Motor neuron (in vitro differentiated cells): ENCODE results near the gene CBX2. TPM values are rescaled to one million over a fixed set of nuclear protein-coding genes. Genes with fewer than 3 reads are reported as not detected.
A peak's percentile ranks its signal among the peaks of the same experiment; 100 is the strongest.

ENCODE experiments used
- ATAC-seq, 8 experiments: fragments of 200-7000 bp; cut with Tn5 transposase; replicated peaks in 6 of 8; 2 replicates each; pipeline ENCODE4 v1.8.0; 2021; ENCODE audit warnings: mild to moderate bottlenecking in 8 of 8, moderate library complexity in 8 of 8
- H3K27ac ChIP-seq, 2 donors: fragments of 250-450 bp; sonication (Bioruptor Pico); 2 replicates each; pipeline ENCODE4 v1.9.0; 2021; ENCODE audit warnings: antibody characterized with exemption in 2 of 2, mild to moderate bottlenecking in 2 of 2, moderate library complexity in 1 of 2
- H3K4me1 ChIP-seq, 2 donors: fragments of 250-450 bp; sonication (Bioruptor Pico); replicated peaks in 1 of 2; 2 replicates each; pipeline ENCODE4 v1.6.1; 2021; ENCODE audit warnings: antibody characterized with exemption in 2 of 2, mild to moderate bottlenecking in 2 of 2, moderate library complexity in 1 of 2
- H3K4me3 ChIP-seq, 5 donors: fragments of 250-450 bp; sonication (Bioruptor Pico); 2 replicates each; pipeline ENCODE4 v1.9.0; 2021; ENCODE audit warnings: antibody characterized with exemption in 5 of 5, mild to moderate bottlenecking in 5 of 5, moderate library complexity in 4 of 5
- WGBS, 10 experiments: fragments of 450-650 bp; shearing (Covaris generic); methylation state at CpG; one replicate each; pipeline ENCODE4 v1.0.0; 2022; 5-methylcytosine and 5-hydroxymethylcytosine counted together
- in situ Hi-C, 9 experiments: fragments of 400-800 bp; cut with MboI; loops; one replicate each; pipeline ENCODE4 v1.15.0; 2021; ENCODE audit warnings: low sequenced_read_pairs in 9 of 9, low pct_unique_long_range_greater_than_20kb in 2 of 9; ENCODE audit not compliant: unreplicated experiment in 9 of 9
- total RNA-seq, 8 experiments: library from RNA; unstranded; fragments of 300-600 nt; gene quantifications; 2 replicates each; pipeline versions ENCODE4 v1.2.3 to v1.2.4, GENCODE V29; 2022

Gene CBX2
- total RNA-seq, 8 experiments from 2014 or later = 3.1 to 42.7 (median 14.9) TPM

GRCh38 chr17:79788989-79789942 lies 11.3 kb downstream of the CBX2 start:
- Histone ChIP-seq H3K4me1 (peaks cover 41 to 44% of the 10 kb centered on the region in 2 donors), H3K4me3 (peak overlapping the region in 3 of 5 donors; percentile 9 to 19 (median 10)), H3K27ac (no peak overlapping the region)
- ATAC-seq = peak in 7 of 8 experiments; percentile 0 to 46 (median 1)
- in situ Hi-C loops = no loop called here
- WGBS, 10 experiments = 0 to 60% (median 20%) methylated on average over 2 to 22 of the region's 52 CpGs; no CpG with 5 or more reads in 1 of the 10 experiments

- peak in 7 of 8 experiments; percentile 4 to 30 (median 22) for ATAC-seq
- Histone ChIP-seq H3K4me3 (peak overlapping the region in 3 of 5 donors; percentile 9 to 19 (median 10)), H3K4me1 (peaks cover 46 to 50% of the 10 kb centered on the region in 2 donors), H3K27ac (no peak overlapping the region)
- in situ Hi-C loops = no loop called here
- 0 to 60% (median 12%) methylated on average over 1 to 34 of the region's 74 CpGs; no CpG with 5 or more reads in 2 of the 10 experiments for WGBS, 10 experiments
These were observed 12.2 kb downstream of the CBX2 start for GRCh38 chr17:79789943-79790804.

DNA sequence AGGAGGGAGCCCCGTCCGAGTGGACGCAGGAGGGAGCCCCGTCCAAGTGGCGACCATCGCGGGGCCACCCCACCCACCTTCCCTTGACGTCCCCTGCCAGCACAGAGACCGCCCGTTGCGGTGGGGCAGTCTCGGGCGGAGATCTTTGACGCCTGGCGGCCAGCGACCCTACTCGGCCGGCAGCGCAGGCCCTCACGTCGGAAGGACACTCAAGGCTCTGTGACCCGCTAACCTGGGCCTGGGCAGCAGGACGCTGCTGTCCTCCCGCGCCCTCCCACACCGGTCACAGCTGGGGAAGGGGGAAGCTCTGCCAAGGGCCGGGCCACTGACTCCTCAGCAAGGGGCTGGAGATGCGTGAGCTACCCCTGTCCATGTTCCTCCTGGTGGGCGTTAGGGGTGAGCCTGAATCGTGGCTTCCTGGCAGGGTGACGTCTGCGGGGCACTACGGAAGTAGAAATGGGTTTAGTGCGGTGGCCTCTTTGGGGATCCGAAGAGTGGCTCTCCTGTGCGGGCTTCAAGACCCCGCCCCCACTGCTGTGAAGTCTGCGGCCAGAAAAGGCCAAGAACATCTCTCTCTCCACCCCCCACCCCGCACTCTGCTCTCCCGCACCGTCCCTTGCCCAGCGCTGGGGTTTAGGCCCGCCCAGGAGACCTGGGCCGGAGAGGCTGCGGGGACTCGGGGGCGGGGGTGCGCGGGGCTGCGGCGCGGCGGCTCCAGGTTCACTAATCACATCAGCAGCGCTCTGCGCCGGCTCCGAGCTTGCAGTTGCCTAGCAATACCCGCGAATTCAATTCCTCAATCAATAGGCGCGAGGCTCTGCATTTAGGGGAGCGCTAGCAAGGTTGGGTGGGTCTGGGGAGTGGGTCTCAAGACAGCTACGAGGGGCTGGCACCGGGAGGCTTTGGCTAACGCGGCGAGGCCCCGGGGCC lies 13.1 kb downstream of the CBX2 start:
- Histone ChIP-seq H3K4me1 (peaks cover 46 to 59% of the 10 kb centered on the region in 2 donors), H3K4me3 (peak overlapping the region in 4 of 5 donors; percentile 5 to 37 (median 20)), H3K27ac (no peak overlapping the region)
- in situ Hi-C loops = no loop called here
- ATAC-seq = peak in 5 of 8 experiments; percentile 35 to 54 (median 40)
- WGBS, 10 experiments = 0 to 30% (median 10%) methylated on average over 2 of the region's 68 CpGs; no CpG with 5 or more reads in 7 of the 10 experiments

DNA sequence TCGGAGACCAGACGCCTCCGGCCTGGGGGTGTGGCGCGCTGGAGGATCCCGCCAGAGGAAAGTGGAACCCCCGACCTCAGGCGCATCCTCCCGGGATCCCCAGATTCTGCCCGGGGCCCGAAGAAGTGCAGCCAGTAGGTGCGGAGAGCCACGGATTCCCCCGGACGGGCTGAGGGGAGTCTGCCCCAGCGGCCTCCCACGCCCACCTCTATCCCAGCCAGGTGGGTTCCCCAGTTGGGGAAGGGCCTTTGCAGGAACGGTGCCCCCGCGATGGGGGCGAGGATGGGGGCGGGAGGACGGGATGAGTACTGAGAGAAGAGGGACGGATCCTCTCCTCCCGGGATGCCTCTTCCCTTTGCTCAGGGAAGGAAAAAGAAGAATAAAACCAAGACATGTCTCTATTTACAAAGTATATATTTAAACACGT lies 13.8 kb downstream of the CBX2 start:
- H3K27ac ChIP-seq = no peak overlapping the region
- no peak for ATAC-seq
- whole genome bisulfite sequencing, 10 experiments = 0% methylated on average over 3 of the region's 26 CpGs; no CpG with 5 or more reads in 9 of the 10 experiments
- H3K4me1 ChIP-seq = peaks cover 46 to 60% of the 10 kb centered on the region in 2 donors
- peak overlapping the region in 4 of 5 donors; percentile 5 to 37 (median 20) for H3K4me3 ChIP-seq
- in situ Hi-C loops = no loop called here

DNA sequence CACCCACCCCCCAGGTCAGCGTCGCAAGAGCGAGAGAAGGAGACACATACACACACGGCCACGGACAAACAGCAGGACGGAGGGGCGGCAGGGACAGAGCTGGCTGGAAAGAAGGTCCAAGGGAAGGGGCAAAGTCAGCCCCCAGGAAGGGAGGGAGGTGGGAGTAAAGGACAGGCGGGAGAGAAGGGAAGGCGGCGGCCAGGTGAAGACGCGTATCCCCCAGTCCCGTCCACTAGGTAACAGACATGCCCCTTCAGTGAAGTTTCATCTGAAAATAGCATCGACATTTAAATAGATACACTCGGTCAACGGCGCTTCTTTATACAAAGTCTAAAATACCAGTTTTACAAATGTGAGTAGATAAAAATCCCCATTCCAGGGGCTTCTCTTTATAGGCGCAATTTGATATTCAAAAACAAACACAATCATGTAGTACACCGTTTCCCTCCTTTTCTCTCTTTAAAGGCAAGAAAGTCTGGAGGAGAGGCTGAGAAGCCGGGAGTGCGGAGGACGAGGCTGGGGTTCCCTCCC lies 14.5 kb downstream of the CBX2 start:
- in situ Hi-C loops = no loop called here
- ATAC-seq = no peak
- Histone ChIP-seq H3K27ac (no peak overlapping the region), H3K4me1 (peaks cover 46 to 60% of the 10 kb centered on the region in 2 donors), H3K4me3 (peak overlapping the region in 3 of 5 donors; percentile 19 to 37 (median 35))
- 6 to 41% (median 13%) methylated on average over 3 to 11 of the region's 22 CpGs; no CpG with 5 or more reads in 5 of the 10 experiments for WGBS, 10 experiments

GRCh38 chr17:79792984-79793923 lies 15.3 kb downstream of the CBX2 start:
- Histone ChIP-seq H3K27ac (no peak overlapping the region), H3K4me1 (peaks cover 51 to 66% of the 10 kb centered on the region in 2 donors), H3K4me3 (peak overlapping the region; percentile 14 to 37 (median 19))
- WGBS, 10 experiments = 2 to 52% (median 14%) methylated on average over 2 to 15 of the region's 63 CpGs; no CpG with 5 or more reads in 3 of the 10 experiments
- ATAC-seq = peak; percentile 1 to 21 (median 8)
- in situ Hi-C loops = no loop called here

- 25 to 53% (median 28%) methylated on average over 1 to 3 of the region's 3 CpGs; no CpG with 5 or more reads in 5 of the 10 experiments for WGBS, 10 experiments
- no peak overlapping the region for H3K27ac ChIP-seq
- peak in 1 of 8 experiments; percentile 4 for ATAC-seq
- peaks cover 56 to 71% of the 10 kb centered on the region in 2 donors for H3K4me1 ChIP-seq
- in situ Hi-C loops = no loop called here
- H3K4me3 ChIP-seq = peak overlapping the region in 4 of 5 donors; percentile 14 to 37 (median 27)
These were observed 16.0 kb downstream of the CBX2 start for GRCh38 chr17:79793924-79794304.

DNA sequence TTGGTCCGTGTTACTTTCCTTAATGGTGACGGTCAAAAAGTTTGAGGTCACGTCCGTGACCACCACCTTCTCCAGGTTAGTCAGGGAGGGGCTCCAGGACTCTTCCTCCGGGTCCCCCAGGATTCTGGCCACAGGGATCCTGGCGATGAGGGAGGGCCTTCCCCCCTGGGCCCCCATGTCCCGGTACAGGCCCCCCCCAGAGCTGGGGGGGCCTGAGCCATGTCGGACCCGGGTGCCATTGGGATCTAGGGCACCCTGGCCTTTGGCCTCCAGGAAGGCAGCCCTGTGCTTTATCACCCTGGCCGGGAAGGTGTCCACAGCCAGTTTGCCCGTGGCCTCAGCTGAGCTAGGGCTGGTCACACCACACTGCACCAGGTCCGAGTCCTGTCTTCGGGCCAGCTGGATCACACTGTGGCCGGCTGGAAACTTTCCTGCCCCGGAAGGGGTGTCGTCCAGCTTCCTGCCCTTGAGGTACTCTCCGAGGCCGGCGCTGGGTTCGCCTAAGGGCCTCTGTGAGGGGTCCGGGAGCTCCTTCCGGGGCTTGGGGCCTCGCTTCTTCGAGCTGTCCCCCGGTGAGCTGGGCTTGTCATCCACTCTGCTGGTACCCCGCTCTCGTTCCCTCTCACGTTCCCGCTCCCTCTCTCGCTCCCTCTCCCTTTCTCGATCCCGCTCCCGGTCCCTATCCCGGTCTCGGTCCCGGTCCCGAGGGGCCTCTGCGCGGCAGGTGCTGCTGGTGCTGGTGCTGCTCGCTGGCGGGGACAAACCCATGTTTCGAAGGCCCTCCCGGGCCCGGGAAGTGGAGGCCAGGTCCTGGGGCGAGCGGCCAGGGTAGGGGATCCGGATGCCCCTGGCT lies 16.9 kb downstream of the CBX2 start:
- Histone ChIP-seq H3K4me1 (peaks cover 51 to 68% of the 10 kb centered on the region in 2 donors), H3K27ac (no peak overlapping the region), H3K4me3 (peak overlapping the region in 1 of 5 donors; percentile 7)
- no peak for ATAC-seq
- 70 to 100% (median 83%) methylated on average over 1 to 10 of the region's 47 CpGs; no CpG with 5 or more reads in 6 of the 10 experiments for WGBS, 10 experiments
- in situ Hi-C loops = no loop called here

GRCh38 chr17:79795795-79796443 lies 18.0 kb downstream of the CBX2 start:
- peak overlapping the region; percentile 52 to 76 (median 68) for H3K4me3 ChIP-seq
- ATAC-seq = no peak
- WGBS, 10 experiments = 10 to 69% (median 40%) methylated on average over 2 to 7 of the region's 8 CpGs; no CpG with 5 or more reads in 4 of the 10 experiments
- in situ Hi-C loops = no loop called here
- peaks cover 53 to 74% of the 10 kb centered on the region in 2 donors for H3K4me1 ChIP-seq
- peak overlapping the region in 1 of 2 donors; percentile 90 for H3K27ac ChIP-seq

DNA sequence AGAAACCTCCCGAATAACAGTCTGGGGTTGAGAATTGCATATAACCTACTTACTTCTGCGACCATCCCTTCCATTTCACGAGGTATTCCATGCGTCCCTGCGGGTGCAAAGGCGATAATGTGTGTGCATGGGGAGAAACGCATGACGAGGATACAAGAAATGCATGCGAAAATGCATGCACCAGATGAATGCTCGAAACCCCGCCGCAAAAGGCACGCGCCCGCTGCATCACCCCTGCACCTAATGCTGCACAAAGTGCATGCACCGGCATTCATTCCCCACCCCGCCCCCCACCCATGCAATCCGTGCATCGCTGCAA lies 18.5 kb downstream of the CBX2 start:
- Histone ChIP-seq H3K4me1 (peaks cover 48 to 69% of the 10 kb centered on the region in 2 donors), H3K4me3 (peak overlapping the region; percentile 52 to 76 (median 68)), H3K27ac (peak overlapping the region; percentile 90 to 93)
- no peak for ATAC-seq
- 0 to 5% (median 0%) methylated on average over 1 to 8 of the region's 19 CpGs; no CpG with 5 or more reads in 3 of the 10 experiments for WGBS, 10 experiments
- in situ Hi-C loops = no loop called here
